Endodermal cell (in vitro differentiated cells): Measurements from ENCODE around the gene EFNA2. TPM values are rescaled to one million over a fixed set of nuclear protein-coding genes. Genes with fewer than 3 reads are reported as not detected.

Source experiments
- DNase-seq: peaks from one replicate; pipeline ENCODE4 v3.0.0-alpha.2; 2017
- H3K27ac ChIP-seq: 2 replicates; pipeline ENCODE4 v1.5.1; 2013; ENCODE audit warnings: mild to moderate bottlenecking, low read depth, low read length, moderate library complexity
- H3K27me3 ChIP-seq: 2 replicates; pipeline ENCODE4 v1.6.1; 2013; ENCODE audit warnings: mild to moderate bottlenecking, low read length, moderate library complexity; ENCODE audit not compliant: insufficient read depth, control insufficient read depth, poor library complexity, severe bottlenecking
- H3K36me3 ChIP-seq: 2 replicates; pipeline ENCODE4 v1.7.0; 2013; ENCODE audit warnings: mild to moderate bottlenecking, low read length, moderate library complexity; ENCODE audit not compliant: control insufficient read depth, insufficient read depth
- H3K4me1 ChIP-seq: one replicate; pipeline ENCODE4 v1.7.0; 2013; ENCODE audit warnings: low read length; ENCODE audit not compliant: control insufficient read depth, insufficient read depth
- H3K4me3 ChIP-seq: 2 replicates; pipeline ENCODE4 v1.5.1; 2013; ENCODE audit warnings: mild to moderate bottlenecking, low read length, moderate library complexity
- H3K9ac ChIP-seq: 2 replicates; pipeline ENCODE4 v1.6.1; 2013; ENCODE audit warnings: mild to moderate bottlenecking, low read length, moderate library complexity; ENCODE audit not compliant: poor library complexity, severe bottlenecking; ENCODE audit errors: extremely low read depth
- H3K9me3 ChIP-seq: 2 replicates; pipeline ENCODE4 v1.6.1; 2013; ENCODE audit warnings: mild to moderate bottlenecking, low read length, moderate library complexity; ENCODE audit not compliant: control insufficient read depth
- H3K27ac Mint-ChIP-seq: 2 replicates; pipeline ENCODE4 v1.8.0; 2020; ENCODE audit warnings: mixed read lengths
- H3K27me3 Mint-ChIP-seq: 2 replicates; pipeline ENCODE4 v1.8.0; 2021; ENCODE audit warnings: mild to moderate bottlenecking, mixed read lengths; ENCODE audit not compliant: insufficient read depth
- H3K36me3 Mint-ChIP-seq: 2 replicates; pipeline ENCODE4 v1.8.0; 2020; ENCODE audit warnings: low read depth, mixed read lengths
- H3K4me1 Mint-ChIP-seq: 2 replicates; pipeline ENCODE4 v1.8.0; 2020; ENCODE audit warnings: mixed read lengths
- H3K4me3 Mint-ChIP-seq: 2 replicates; pipeline ENCODE4 v1.8.0; 2020; ENCODE audit warnings: mild to moderate bottlenecking, moderate library complexity, mixed read lengths
- H3K9me3 Mint-ChIP-seq: 2 replicates; pipeline ENCODE4 v1.8.0; 2020; ENCODE audit warnings: mild to moderate bottlenecking, mixed read lengths
- CTCF ChIP-seq: fragments of 200-600 bp; sonication (generic); conservative IDR thresholded peaks from 2 replicates; pipeline ENCODE4 v1.5.0; 2021; ENCODE audit warnings: antibody characterized with exemption, mild to moderate bottlenecking
- WGBS, 2 experiments: methylation state at CpG; one replicate each; pipeline versions ENCODE4 v1.1.5 to v1.1.7; 2013; ENCODE audit warnings: missing lambda C conversion rate in 2 of 2, mixed read lengths in 1 of 2; ENCODE audit not compliant: insufficient coverage in 1 of 2, insufficient read length in 1 of 2; 5-methylcytosine and 5-hydroxymethylcytosine counted together
- total RNA-seq, 2 donors: library from RNA; stranded (reverse); fragmentation: NEBNext Ultra II Directional in 1 of 2; extraction: Animal tissue kit (Norgen Biotek cat#: 25700) in 1 of 2; gene quantifications; 2 replicates in 1 of 2; 3 replicates in 1 of 2; pipeline ENCODE4 v1.2.1, GENCODE V29; 2021

EFNA2 gene
- total RNA-seq, 2 donors from 2014 or later, result 28.6 to 30.7 TPM

- H3K36me3 Mint-ChIP-seq, result peaks cover 44% of the 10 kb centered on the region
- peak overlapping the region; percentile 20 for H3K27ac ChIP-seq
Measured at GRCh38 chr19:1270854-1271527, 14.7 kb upstream of the EFNA2 start.

GRCh38 chr19:1271528-1272422 is 13.9 kb upstream of the EFNA2 start:
- peaks cover 33% of the 10 kb centered on the region for H3K4me1 Mint-ChIP-seq
- Histone ChIP-seq H3K27ac (peak overlapping the region; percentile 20), H3K9me3 (no peaks in the 10 kb centered on the region), H3K4me3 (no peak overlapping the region), H3K4me1 (peaks cover 18% of the 10 kb centered on the region), H3K9ac (no peak overlapping the region), H3K27me3 (peaks cover 9% of the 10 kb centered on the region), H3K36me3 (peaks cover 42% of the 10 kb centered on the region)
- TF ChIP-seq CTCF, result no peak
- H3K36me3 Mint-ChIP-seq, result peaks cover 45% of the 10 kb centered on the region
- H3K27ac Mint-ChIP-seq, result peak overlapping the region; percentile 74
- peak overlapping the region; percentile 82 for H3K4me3 Mint-ChIP-seq
- DNase-seq, result no peak
- H3K27me3 Mint-ChIP-seq, result peaks cover 17% of the 10 kb centered on the region
- 95 to 96% methylated on average over 34 to 37 of the region's 37 CpGs for whole genome bisulfite sequencing, 2 experiments
- no peaks in the 10 kb centered on the region for H3K9me3 Mint-ChIP-seq

More at GRCh38 chr19:1270854-1271527, 14.7 kb upstream of the EFNA2 start:
- no peak for DNase-seq
- H3K9me3 ChIP-seq, result no peaks in the 10 kb centered on the region
- H3K27me3 ChIP-seq, result peaks cover 9% of the 10 kb centered on the region
- Mint-ChIP-seq H3K9me3 (no peaks in the 10 kb centered on the region), H3K27ac (peak overlapping the region; percentile 74), H3K4me3 (peak overlapping the region; percentile 82), H3K4me1 (peaks cover 33% of the 10 kb centered on the region), H3K27me3 (peaks cover 17% of the 10 kb centered on the region)
- H3K36me3 ChIP-seq, result peaks cover 42% of the 10 kb centered on the region
- peaks cover 20% of the 10 kb centered on the region for H3K4me1 ChIP-seq
- TF ChIP-seq CTCF, result no peak
- peak overlapping the region; percentile 86 for H3K4me3 ChIP-seq
- 94 to 95% methylated on average over 25 to 26 of the region's 26 CpGs for WGBS, 2 experiments
- H3K9ac ChIP-seq, result no peak overlapping the region

GRCh38 chr19:1272423-1273262 is 13.0 kb upstream of the EFNA2 start:
- WGBS, 2 experiments, result 94 to 95% methylated on average over 23 to 33 of the region's 33 CpGs
- peaks cover 10% of the 10 kb centered on the region for H3K27me3 Mint-ChIP-seq
- no peak overlapping the region for H3K9ac ChIP-seq
- peak overlapping the region; percentile 58 for H3K27ac Mint-ChIP-seq
- no peaks in the 10 kb centered on the region for H3K9me3 ChIP-seq
- DNase-seq, result no peak
- H3K36me3 Mint-ChIP-seq, result peaks cover 48% of the 10 kb centered on the region
- no peak overlapping the region for H3K27ac ChIP-seq
- no peak overlapping the region for H3K4me3 Mint-ChIP-seq
- peaks cover 13% of the 10 kb centered on the region for H3K4me1 ChIP-seq
- no peaks in the 10 kb centered on the region for H3K9me3 Mint-ChIP-seq
- H3K36me3 ChIP-seq, result peaks cover 49% of the 10 kb centered on the region
- no peak overlapping the region for H3K4me3 ChIP-seq
- TF ChIP-seq CTCF, result no peak
- peaks cover 3% of the 10 kb centered on the region for H3K27me3 ChIP-seq
- H3K4me1 Mint-ChIP-seq, result peaks cover 29% of the 10 kb centered on the region
